IPS-15b (cell line): ENCODE measurements around the gene MRPL20.
"Not testable (repeated sequence)": the region's sequence is repeated elsewhere in the genome, so short reads cannot be mapped to it uniquely, and the experiment has no call there.

Experiments used
- H3K27me3 ChIP-seq: one replicate; pipeline ENCODE4 v1.6.1; 2013; ENCODE audit warnings: low read length; ENCODE audit not compliant: control insufficient read depth, insufficient read depth
- H3K36me3 ChIP-seq: one replicate; pipeline ENCODE4 v1.6.1; 2013; ENCODE audit warnings: low read length; ENCODE audit not compliant: control insufficient read depth, insufficient read depth
- H3K4me1 ChIP-seq: one replicate; pipeline ENCODE4 v1.6.1; 2013; ENCODE audit warnings: mild to moderate bottlenecking, low read length; ENCODE audit not compliant: control insufficient read depth, insufficient read depth
- H3K4me3 ChIP-seq: one replicate; pipeline ENCODE4 v1.5.1; 2013; ENCODE audit warnings: low read depth, low read length
- H3K9ac ChIP-seq: one replicate; pipeline ENCODE4 v1.6.1; 2013; ENCODE audit warnings: low read depth, mild to moderate bottlenecking, low read length
- H3K9me3 ChIP-seq: one replicate; pipeline ENCODE4 v1.6.1; 2013; ENCODE audit warnings: mild to moderate bottlenecking, low read length; ENCODE audit not compliant: control insufficient read depth, insufficient read depth

The MRPL20 gene

DNA sequence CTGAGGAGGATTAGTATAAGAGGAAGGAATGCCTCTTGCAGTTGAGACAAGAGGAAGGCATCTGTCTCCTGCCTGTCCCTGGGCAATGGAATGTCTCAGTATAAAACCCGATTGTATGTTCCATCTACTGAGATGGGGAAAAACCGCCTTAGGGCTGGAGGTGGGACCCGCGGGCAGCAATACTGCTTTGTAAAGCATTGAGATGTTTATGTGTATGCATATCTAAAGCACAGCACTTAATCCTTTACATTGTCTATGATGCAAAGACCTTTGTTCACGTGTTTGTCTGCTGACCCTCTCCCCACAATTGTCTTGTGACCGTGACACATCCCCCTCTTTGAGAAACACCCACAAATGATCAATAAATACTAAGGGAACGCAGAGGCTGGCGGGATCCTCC, 3.1 kb upstream of the MRPL20 start:
- not testable (repeated sequence) for H3K27me3 ChIP-seq, H3K4me1 ChIP-seq, H3K9me3 ChIP-seq
- Histone ChIP-seq H3K9ac (peak overlapping the region; percentile 48), H3K36me3 (peaks cover 26% of the 10 kb centered on the region), H3K4me3 (peak overlapping the region; percentile 4)

DNA sequence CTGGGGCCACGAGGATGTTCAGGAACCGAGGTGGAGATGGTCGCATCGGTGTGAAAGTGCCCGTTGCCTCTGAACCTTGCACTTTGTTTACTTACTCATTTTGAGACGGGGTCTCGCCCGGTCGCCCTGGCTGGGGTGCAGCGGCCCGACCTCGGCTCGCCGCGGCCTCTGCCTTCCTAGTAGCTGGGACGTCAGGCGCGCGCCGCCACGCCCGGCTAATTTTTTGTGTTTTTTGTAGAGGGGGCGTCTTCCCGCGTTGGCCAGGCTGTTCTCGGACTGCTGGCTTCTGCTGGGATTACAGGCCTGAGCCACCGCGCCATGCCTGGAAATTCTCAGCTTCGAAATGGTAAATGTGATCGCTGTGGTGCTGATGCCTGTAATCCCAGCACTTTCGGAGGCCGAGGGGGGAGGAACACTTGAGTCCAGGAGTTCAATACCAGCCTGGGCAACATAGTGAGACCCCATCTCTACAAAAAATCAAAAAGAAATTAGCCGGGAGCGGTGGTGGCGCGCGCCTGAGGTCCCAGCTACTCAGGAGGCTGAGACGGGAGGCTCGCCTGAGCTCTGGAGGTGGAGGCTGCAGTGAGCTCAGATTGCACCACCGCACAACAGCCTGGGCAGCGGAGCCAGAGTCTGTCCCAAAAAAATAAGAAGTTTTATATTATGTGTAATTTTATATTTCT, 684 bp upstream of the MRPL20 start:
- no peaks in the 10 kb centered on the region for H3K9me3 ChIP-seq
- peaks cover 38% of the 10 kb centered on the region for H3K36me3 ChIP-seq
- peaks cover 8% of the 10 kb centered on the region for H3K4me1 ChIP-seq
- H3K9ac ChIP-seq: peak overlapping the region; percentile 97
- no peaks in the 10 kb centered on the region for H3K27me3 ChIP-seq
- peak overlapping the region; percentile 93 for H3K4me3 ChIP-seq

DNA sequence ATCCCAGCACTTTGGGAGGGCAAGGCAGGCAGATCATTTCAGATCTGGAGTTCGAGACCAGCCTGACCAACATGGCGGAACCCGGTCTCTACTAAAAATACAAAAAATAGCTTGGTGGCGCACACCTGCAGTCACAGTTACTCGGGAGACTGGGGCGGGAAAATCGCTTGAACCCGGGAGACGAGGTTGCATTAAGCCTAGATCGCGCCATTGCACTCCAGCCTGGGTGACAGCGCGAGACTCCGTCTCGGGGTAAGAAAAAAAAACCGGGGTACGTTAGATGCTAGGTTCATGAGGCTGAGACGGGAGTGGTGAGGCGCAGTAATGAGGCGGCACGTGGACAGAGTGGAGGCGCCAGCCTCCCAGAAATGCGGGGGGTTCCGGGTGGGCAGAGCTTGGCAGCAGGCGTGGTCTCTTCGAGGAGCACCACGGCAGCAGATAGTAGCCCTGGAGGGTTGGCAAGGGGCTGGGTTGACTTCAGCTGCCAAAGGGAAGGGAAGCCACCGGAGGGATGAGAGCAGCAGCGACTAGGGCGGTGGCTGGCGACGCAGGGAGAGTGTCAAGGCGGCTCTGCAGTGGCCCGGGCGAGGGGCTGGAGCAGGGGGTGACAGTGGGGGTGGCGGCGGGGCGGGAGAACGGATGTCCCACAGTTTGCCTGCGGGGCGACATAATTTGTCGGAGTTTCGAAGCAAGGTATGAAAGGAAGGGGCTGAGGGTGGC, 832 bp downstream of the MRPL20 start:
- Histone ChIP-seq H3K9ac (peak overlapping the region; percentile 97), H3K4me3 (peak overlapping the region; percentile 93), H3K36me3 (peaks cover 41% of the 10 kb centered on the region), H3K27me3 (no peaks in the 10 kb centered on the region), H3K9me3 (no peaks in the 10 kb centered on the region), H3K4me1 (peaks cover 9% of the 10 kb centered on the region)

DNA sequence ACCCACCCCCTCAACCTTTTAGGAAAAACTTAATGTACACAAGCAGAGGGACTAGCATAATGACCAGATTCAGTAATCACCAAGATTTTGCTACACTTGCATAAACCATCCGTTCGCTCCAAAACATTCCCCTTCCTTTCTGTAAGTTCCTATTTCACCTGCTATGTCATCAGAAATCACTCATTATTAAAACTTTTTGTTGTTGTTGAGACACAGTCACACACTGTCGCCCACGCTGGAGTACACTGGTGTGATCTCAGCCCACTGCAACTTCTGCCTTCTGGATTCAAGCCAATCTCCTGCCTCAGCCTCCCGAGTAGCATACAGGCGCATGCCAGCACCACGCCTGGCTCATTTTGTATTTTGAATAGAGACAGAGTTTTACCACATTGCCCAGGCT, 3.4 kb downstream of the MRPL20 start:
- Histone ChIP-seq H3K4me3 (no peak overlapping the region), H3K36me3 (peaks cover 58% of the 10 kb centered on the region)

DNA sequence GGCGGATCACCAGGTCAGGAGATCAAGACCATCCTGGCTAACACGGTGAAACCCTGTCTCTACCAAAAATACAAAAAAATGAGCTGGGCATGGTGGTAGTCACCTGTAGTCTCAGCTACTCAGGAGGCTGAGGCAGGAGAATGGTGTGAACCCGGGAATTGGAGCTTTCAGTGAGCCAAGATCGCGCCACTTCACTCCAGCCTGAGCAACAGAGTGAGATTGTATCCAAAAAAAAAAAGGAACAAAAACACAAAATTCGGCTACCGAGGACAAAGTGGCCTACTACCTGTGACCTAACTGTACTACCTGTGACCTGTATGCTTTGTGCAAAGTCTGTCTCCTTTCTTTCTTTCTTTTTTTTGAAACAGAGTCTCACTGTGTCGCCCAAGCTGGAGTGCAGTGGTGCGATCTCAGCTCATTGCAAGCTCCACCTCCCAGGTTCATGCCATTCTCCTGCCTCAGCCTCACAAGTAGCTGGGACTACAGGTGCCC, 4.1 kb downstream of the MRPL20 start:
- H3K27me3 ChIP-seq, H3K9me3 ChIP-seq, H3K9ac ChIP-seq, H3K4me3 ChIP-seq: not testable (repeated sequence)
- Histone ChIP-seq H3K4me1 (peaks cover 12% of the 10 kb centered on the region), H3K36me3 (peaks cover 58% of the 10 kb centered on the region)

More for the DNA sequence above, 3.4 kb downstream of the MRPL20 start:
- no peaks in the 10 kb centered on the region for H3K27me3 ChIP-seq
- no peaks in the 10 kb centered on the region for H3K9me3 ChIP-seq
- H3K9ac ChIP-seq: no peak overlapping the region
- H3K4me1 ChIP-seq: peaks cover 13% of the 10 kb centered on the region

DNA sequence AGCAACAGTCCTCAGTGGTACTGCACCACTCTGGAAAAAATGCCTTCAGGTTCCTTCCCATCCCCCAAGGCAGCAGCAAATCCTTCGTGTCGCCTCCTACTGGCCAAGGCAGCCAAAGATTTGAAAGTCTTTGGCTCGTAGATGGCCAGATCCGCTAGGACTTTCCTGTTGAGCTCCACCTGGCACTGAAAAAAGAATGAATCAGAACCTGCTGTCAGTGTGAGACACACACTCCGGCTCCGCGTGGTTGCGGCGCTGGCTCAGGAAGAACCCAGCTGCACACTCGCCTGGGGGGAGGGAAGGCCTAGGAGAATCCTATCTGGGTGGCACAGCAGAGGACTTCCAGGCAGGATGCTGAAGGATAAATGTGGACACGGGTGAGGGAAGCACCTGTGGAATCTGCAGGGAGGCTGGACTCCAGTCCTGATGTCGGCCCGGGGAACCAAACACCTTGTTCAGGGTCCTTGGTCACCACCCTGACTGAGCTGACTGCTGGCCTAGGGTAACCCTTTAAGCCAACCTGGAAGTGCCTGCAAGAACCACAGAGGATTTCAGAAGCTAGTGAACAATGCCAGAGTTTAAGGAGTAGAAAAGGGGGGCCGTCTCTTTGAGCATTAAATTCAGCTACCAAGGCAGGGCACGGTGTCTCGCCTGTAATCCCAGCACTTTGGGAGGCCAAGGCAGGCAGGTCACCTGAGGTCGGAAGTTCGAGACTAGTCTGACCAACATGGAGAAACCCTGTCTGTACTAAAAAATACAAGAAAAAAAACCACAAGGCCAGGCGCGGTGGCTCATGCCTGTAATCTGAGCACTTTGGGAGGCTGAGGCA, 4.8 kb downstream of the MRPL20 start:
- H3K27me3 ChIP-seq: no peaks in the 10 kb centered on the region
- no peaks in the 10 kb centered on the region for H3K9me3 ChIP-seq
- no peak overlapping the region for H3K4me3 ChIP-seq
- peaks cover 12% of the 10 kb centered on the region for H3K4me1 ChIP-seq
- peaks cover 62% of the 10 kb centered on the region for H3K36me3 ChIP-seq
- no peak overlapping the region for H3K9ac ChIP-seq

DNA sequence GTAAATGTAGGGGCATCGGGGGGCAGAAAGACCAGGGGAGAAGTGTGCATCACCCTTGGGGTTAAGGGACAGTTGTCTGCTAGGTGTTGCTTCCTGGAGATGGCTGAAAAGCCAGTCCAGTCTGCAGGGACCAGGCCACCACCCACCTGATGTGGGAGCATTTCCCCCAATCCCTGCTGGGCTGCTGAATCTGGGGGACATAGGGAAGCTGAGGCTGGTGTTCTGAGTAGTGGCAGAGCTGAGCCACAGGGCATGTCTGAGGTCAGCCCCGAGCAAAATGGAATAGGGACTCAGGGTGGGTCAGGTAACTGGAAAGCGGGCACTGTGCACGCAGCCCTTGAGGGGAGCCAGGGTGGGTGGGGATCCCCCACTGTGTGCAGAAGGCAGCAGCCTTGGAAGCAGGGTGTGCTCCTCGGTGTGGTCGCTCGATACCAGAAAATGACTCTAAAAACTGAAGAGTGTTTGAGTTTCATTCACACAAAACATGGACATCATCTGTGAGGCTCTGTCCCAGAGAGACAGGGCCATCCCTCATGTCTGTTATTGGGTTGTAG, 5.6 kb downstream of the MRPL20 start:
- Histone ChIP-seq H3K36me3 (peaks cover 66% of the 10 kb centered on the region), H3K9ac (no peak overlapping the region), H3K4me1 (peaks cover 12% of the 10 kb centered on the region), H3K27me3 (no peaks in the 10 kb centered on the region), H3K4me3 (no peak overlapping the region), H3K9me3 (no peaks in the 10 kb centered on the region)

DNA sequence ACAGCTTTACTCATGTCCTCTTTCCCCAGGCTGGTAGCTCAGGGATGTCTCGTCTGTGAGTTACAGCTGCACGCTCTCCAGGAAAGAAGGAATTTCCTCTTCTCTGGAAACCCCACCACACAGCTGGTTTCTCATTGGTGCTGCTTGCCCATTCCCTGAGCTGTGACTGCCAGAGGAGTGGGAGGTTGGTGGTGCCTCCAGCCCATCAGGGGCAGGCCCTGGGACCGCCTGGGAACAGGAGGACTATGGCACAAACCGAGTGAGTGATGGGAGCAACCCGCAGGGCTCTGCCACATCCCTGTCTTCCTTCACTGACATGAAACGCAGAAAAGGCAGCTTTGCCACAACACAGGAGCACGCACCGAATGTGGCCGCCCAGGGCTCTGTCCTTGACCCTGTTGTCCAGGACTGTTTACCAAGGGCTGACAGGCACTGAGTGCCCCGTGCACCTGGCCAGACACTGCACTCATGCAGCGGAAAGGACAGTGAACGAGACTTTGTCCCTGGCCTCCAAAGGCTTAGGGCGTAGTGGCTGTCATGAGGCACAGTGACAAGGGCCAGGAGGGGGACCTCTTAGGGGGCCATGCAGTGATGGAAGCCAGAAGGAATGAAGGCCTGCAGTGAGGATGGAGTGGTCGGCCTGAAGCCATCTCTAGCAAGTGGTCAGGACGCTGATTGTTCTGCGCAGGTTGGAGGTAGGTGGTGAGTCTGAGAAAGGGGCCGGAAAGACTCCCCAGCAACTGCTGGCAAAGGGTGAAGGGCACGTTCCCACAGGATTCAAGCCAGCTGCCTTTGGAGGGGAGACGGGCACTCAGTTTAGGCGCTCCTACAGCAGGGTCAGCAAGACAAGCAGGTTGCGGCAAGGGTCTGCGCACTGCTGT, 6.3 kb downstream of the MRPL20 start:
- H3K27me3 ChIP-seq: no peaks in the 10 kb centered on the region
- peaks cover 12% of the 10 kb centered on the region for H3K4me1 ChIP-seq
- peak overlapping the region; percentile 97 for H3K9ac ChIP-seq
- H3K4me3 ChIP-seq: peak overlapping the region; percentile 98
- H3K9me3 ChIP-seq: no peaks in the 10 kb centered on the region
- peaks cover 62% of the 10 kb centered on the region for H3K36me3 ChIP-seq

DNA sequence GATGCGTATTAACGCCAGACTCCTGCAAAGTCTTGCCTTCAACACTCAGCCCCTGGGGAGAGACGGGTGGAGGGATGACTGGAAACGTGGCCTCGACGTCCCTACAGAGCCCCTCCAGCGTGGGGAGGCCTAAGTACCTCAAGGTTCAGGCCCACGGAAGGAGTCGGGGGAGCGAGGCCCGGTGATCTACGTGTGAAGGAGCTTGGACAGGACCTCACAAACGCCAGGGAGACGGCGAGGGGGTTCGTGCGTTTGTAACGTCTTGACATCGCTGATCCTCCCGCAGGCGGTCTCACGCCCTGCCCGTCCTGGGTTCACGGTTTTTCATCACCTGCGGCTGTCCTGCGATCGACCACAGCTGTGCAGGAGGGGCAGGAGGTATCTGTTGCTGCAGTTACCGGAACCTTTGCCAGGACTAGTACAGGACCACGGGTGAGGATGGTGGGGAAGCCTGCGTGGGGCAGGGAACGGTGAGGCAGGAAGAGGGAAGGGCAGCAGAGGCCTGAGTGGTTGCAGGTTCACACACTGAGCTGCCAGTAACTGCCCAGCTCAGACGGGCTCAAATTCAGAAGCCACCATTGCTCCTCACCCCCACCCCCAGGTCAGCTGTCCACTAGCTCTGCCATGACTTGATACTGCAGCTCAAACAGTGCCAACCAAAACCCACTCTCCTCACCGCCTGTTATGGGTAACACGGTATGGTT, 7.1 kb downstream of the MRPL20 start:
- H3K27me3 ChIP-seq: no peaks in the 10 kb centered on the region
- peaks cover 60% of the 10 kb centered on the region for H3K36me3 ChIP-seq
- H3K4me3 ChIP-seq: peak overlapping the region; percentile 98
- H3K9ac ChIP-seq: peak overlapping the region; percentile 97
- no peaks in the 10 kb centered on the region for H3K9me3 ChIP-seq
- peaks cover 12% of the 10 kb centered on the region for H3K4me1 ChIP-seq

DNA sequence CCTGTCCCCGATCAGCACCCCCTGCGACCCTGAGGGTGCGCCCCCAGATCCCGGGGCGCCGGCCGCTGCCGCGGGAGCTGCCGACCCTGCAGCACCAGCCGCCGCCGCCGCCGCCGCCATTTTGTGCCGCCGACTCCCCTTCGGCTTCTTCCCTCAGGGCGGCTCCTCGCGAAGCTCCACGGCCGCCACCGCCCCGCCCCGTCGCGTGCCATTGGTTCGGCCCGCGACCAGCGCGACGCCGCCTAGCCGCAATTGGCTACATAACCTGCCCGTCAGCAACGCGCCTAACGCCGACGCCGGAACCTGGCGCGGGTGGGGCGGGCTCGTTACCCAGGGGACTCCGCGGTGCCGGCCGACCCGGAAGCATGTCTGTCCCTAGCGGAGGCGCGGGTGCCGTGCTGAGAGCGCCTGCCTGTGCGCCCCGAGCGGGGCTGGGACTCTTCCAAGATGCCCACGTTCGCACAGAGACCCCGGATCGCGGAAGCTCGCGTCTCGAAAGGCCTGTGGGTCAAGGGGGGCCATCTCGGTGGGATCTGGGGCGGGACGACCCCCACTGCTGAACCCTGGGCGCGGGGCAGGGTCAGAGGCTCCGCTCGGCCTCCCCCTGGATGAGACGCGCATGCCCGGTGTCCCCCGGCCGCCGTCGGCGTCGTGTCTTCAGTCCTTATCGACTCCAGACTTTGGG, 7.8 kb downstream of the MRPL20 start, which contains the start of gene CCNL2:
Gene CCNL2, minus strand, starts transcription at position 149 of the 685 bp plus-strand sequence. Its CDS starts 29 bp downstream, at position 120.
- Histone ChIP-seq H3K36me3 (peaks cover 60% of the 10 kb centered on the region), H3K27me3 (no peaks in the 10 kb centered on the region), H3K9me3 (no peaks in the 10 kb centered on the region)

More for the DNA sequence above, 7.8 kb downstream of the MRPL20 start, which contains the start of gene CCNL2:
- peaks cover 12% of the 10 kb centered on the region for H3K4me1 ChIP-seq
- H3K4me3 ChIP-seq: peak within 1 kb of the TSS; percentile 98
- H3K9ac ChIP-seq: peak within 1 kb of the TSS; percentile 97
